Neural crest cell (in vitro differentiated cells): ENCODE results near the gene WFDC2. TPM values are rescaled to one million over a fixed set of nuclear protein-coding genes. Genes with fewer than 3 reads are reported as not detected.

Experiments
- DNase-seq: peaks from one replicate; pipeline ENCODE4 v3.0.0; 2021; ENCODE audit warnings: low read depth, mixed read lengths, low spot score
- H3K27ac Mint-ChIP-seq: one replicate; pipeline ENCODE4 v1.8.0; 2021; ENCODE audit warnings: mild to moderate bottlenecking, mixed read lengths; ENCODE audit not compliant: unreplicated experiment
- H3K27me3 Mint-ChIP-seq: 2 replicates; pipeline ENCODE4 v1.8.0; 2021; ENCODE audit warnings: low read depth, mild to moderate bottlenecking, mixed read lengths
- H3K36me3 Mint-ChIP-seq: 2 replicates; pipeline ENCODE4 v1.8.0; 2021; ENCODE audit warnings: low read depth, mild to moderate bottlenecking, mixed read lengths
- H3K4me1 Mint-ChIP-seq: 2 replicates; pipeline ENCODE4 v1.8.0; 2021; ENCODE audit warnings: mixed read lengths
- H3K4me3 Mint-ChIP-seq: one replicate; pipeline ENCODE4 v1.8.0; 2021; ENCODE audit warnings: mild to moderate bottlenecking, mixed read lengths
- H3K9me3 Mint-ChIP-seq: 2 replicates; pipeline ENCODE4 v1.8.0; 2021; ENCODE audit warnings: mixed read lengths
- CTCF ChIP-seq: fragments of 200-600 bp; sonication (generic); conservative IDR thresholded peaks from 2 replicates; pipeline ENCODE4 v1.5.0; 2021; ENCODE audit warnings: antibody characterized with exemption, mild to moderate bottlenecking
- total RNA-seq: library from RNA; stranded (reverse); gene quantifications from 2 replicates; pipeline ENCODE4 v1.2.1, GENCODE V29; 2021

The WFDC2 gene
- total RNA-seq, 1 donor from 2014 or later, result 7.4 TPM

GRCh38 chr20:45427236-45428149 is 42.1 kb upstream of the WFDC2 start:
- H3K27ac Mint-ChIP-seq, result no peak overlapping the region
- H3K4me1 Mint-ChIP-seq, result peaks cover 5% of the 10 kb centered on the region
- no peaks in the 10 kb centered on the region for H3K27me3 Mint-ChIP-seq
- H3K36me3 Mint-ChIP-seq, result no peaks in the 10 kb centered on the region
- no peak for TF ChIP-seq CTCF
- DNase-seq, result no peak
- H3K4me3 Mint-ChIP-seq, result no peak overlapping the region
- no peaks in the 10 kb centered on the region for H3K9me3 Mint-ChIP-seq

- H3K9me3 Mint-ChIP-seq, result no peaks in the 10 kb centered on the region
Observed at GRCh38 chr20:45429618-45430017, 39.9 kb upstream of the WFDC2 start.

GRCh38 chr20:45432294-45432693 is 37.3 kb upstream of the WFDC2 start:
- no peak for DNase-seq
- Mint-ChIP-seq H3K9me3 (no peaks in the 10 kb centered on the region), H3K4me1 (peaks cover 5% of the 10 kb centered on the region), H3K27ac (no peak overlapping the region), H3K4me3 (no peak overlapping the region), H3K36me3 (peaks cover 2% of the 10 kb centered on the region), H3K27me3 (peaks cover 12% of the 10 kb centered on the region)
- no peak for TF ChIP-seq CTCF

More at GRCh38 chr20:45429618-45430017, 39.9 kb upstream of the WFDC2 start:
- DNase-seq, result no peak
- Mint-ChIP-seq H3K36me3 (peaks cover 2% of the 10 kb centered on the region), H3K27me3 (no peaks in the 10 kb centered on the region), H3K27ac (no peak overlapping the region), H3K4me3 (no peak overlapping the region), H3K4me1 (peaks cover 5% of the 10 kb centered on the region)
- no peak for TF ChIP-seq CTCF

- Mint-ChIP-seq H3K9me3 (no peaks in the 10 kb centered on the region), H3K27ac (no peak overlapping the region), H3K27me3 (peaks cover 12% of the 10 kb centered on the region), H3K4me3 (no peak overlapping the region), H3K4me1 (peaks cover 5% of the 10 kb centered on the region), H3K36me3 (peaks cover 2% of the 10 kb centered on the region)
- no peak for TF ChIP-seq CTCF
- no peak for DNase-seq
Observed at GRCh38 chr20:45433316-45433715, 36.2 kb upstream of the WFDC2 start.

GRCh38 chr20:45433976-45434375 is 35.6 kb upstream of the WFDC2 start:
- H3K9me3 Mint-ChIP-seq, result no peaks in the 10 kb centered on the region
- TF ChIP-seq CTCF, result no peak
- no peak overlapping the region for H3K4me3 Mint-ChIP-seq
- peaks cover 5% of the 10 kb centered on the region for H3K4me1 Mint-ChIP-seq
- peaks cover 2% of the 10 kb centered on the region for H3K36me3 Mint-ChIP-seq
- peak overlapping the region; percentile 57 for H3K27ac Mint-ChIP-seq
- no peak for DNase-seq
- H3K27me3 Mint-ChIP-seq, result peaks cover 12% of the 10 kb centered on the region
